Trophoblast cell (in vitro differentiated cells and primary cell): ENCODE measurements around the gene SUN3.

ENCODE experiments used
- DNase-seq, 2 donors: peaks; one replicate each; pipeline ENCODE4 v3.0.0-alpha.2; 2016
- H2AFZ ChIP-seq: 2 replicates; pipeline ENCODE4 v1.6.1; 2013; ENCODE audit warnings: low read length, moderate library complexity, mild to moderate bottlenecking; ENCODE audit not compliant: insufficient read depth, poor library complexity
- H2AK5ac ChIP-seq: 2 replicates; pipeline ENCODE4 v1.6.1; 2013; ENCODE audit warnings: mild to moderate bottlenecking, low read length
- H2BK120ac ChIP-seq: 2 replicates; pipeline ENCODE4 v1.6.1; 2013; ENCODE audit warnings: low read length, mild to moderate bottlenecking, moderate library complexity; ENCODE audit not compliant: insufficient read depth, poor library complexity
- H2BK12ac ChIP-seq: 2 replicates; pipeline ENCODE4 v1.6.1; 2013; ENCODE audit warnings: mild to moderate bottlenecking, low read length, moderate library complexity
- H2BK5ac ChIP-seq: 2 replicates; pipeline ENCODE4 v1.6.1; 2013; ENCODE audit warnings: low read length, low read depth, moderate library complexity, mild to moderate bottlenecking; ENCODE audit not compliant: poor library complexity
- H3K14ac ChIP-seq: 2 replicates; pipeline ENCODE4 v1.6.1; 2013; ENCODE audit warnings: mild to moderate bottlenecking, low read length
- H3K18ac ChIP-seq: 2 replicates; pipeline ENCODE4 v1.6.1; 2013; ENCODE audit warnings: mild to moderate bottlenecking, low read length
- H3K23ac ChIP-seq: 2 replicates; pipeline ENCODE4 v1.6.1; 2013; ENCODE audit warnings: low read length
- H3K27ac ChIP-seq: 2 replicates; pipeline ENCODE4 v1.5.1; 2013; ENCODE audit warnings: low read depth, mild to moderate bottlenecking, inconsistent platforms, low read length, moderate library complexity
- H3K27me3 ChIP-seq: 2 replicates; pipeline ENCODE4 v1.6.1; 2013; ENCODE audit warnings: inconsistent platforms, mild to moderate bottlenecking, low read length, moderate library complexity; ENCODE audit not compliant: insufficient read depth
- H3K36me3 ChIP-seq, 2 experiments: 1 replicate in 1 of 2; 2 replicates in 1 of 2; pipeline ENCODE4 v1.6.1; 2013; ENCODE audit warnings: low read length in 2 of 2, mild to moderate bottlenecking in 2 of 2, moderate library complexity in 1 of 2; ENCODE audit not compliant: insufficient read depth in 2 of 2, control insufficient read depth in 1 of 2
- H3K4ac ChIP-seq: 2 replicates; pipeline ENCODE4 v1.6.1; 2013; ENCODE audit warnings: low read depth, mild to moderate bottlenecking, low read length, moderate library complexity
- H3K4me1 ChIP-seq, 2 experiments: 1 replicate in 1 of 2; 2 replicates in 1 of 2; pipeline ENCODE4 v1.6.1; 2013; ENCODE audit warnings: low read length in 2 of 2, mild to moderate bottlenecking in 2 of 2, moderate library complexity in 1 of 2; ENCODE audit not compliant: insufficient read depth in 2 of 2, control insufficient read depth in 1 of 2
- H3K4me2 ChIP-seq: 2 replicates; pipeline ENCODE4 v1.6.1; 2013; ENCODE audit warnings: inconsistent platforms, mild to moderate bottlenecking, low read length, moderate library complexity
- H3K4me3 ChIP-seq: 2 replicates; pipeline ENCODE4 v1.5.1; 2013; ENCODE audit warnings: mild to moderate bottlenecking, low read depth, low read length, inconsistent platforms
- H3K79me1 ChIP-seq: one replicate; pipeline ENCODE4 v1.6.1; 2013; ENCODE audit warnings: low read length
- H3K79me2 ChIP-seq: 2 replicates; pipeline ENCODE4 v1.6.1; 2013; ENCODE audit warnings: low read length, mild to moderate bottlenecking; ENCODE audit not compliant: control insufficient read depth, insufficient read depth, poor library complexity
- H3K9ac ChIP-seq: 2 replicates; pipeline ENCODE4 v1.6.1; 2013; ENCODE audit warnings: mild to moderate bottlenecking, low read length
- H3K9me3 ChIP-seq: 2 replicates; pipeline ENCODE4 v1.6.1; 2013; ENCODE audit warnings: low read depth, mild to moderate bottlenecking, control low read depth, inconsistent platforms, low read length; ENCODE audit not compliant: insufficient read depth
- H4K12ac ChIP-seq: 2 replicates; pipeline ENCODE4 v1.6.1; 2013; ENCODE audit warnings: low read depth, mild to moderate bottlenecking, low read length, moderate library complexity
- H4K8ac ChIP-seq: 2 replicates; pipeline ENCODE4 v1.6.1; 2013; ENCODE audit warnings: low read depth, mild to moderate bottlenecking, low read length, moderate library complexity
- H4K91ac ChIP-seq: one replicate; pipeline ENCODE4 v1.6.1; 2013; ENCODE audit warnings: low read depth, mild to moderate bottlenecking, low read length, moderate library complexity
- WGBS: extraction: QIAGEN DNeasy Blood & Tissue Kit; methylation state at CpG from one replicate; pipeline ENCODE4 v1.1.7; 2013; ENCODE audit warnings: missing lambda C conversion rate; ENCODE audit not compliant: insufficient read length, insufficient coverage; ENCODE audit errors: extremely low coverage; 5-methylcytosine and 5-hydroxymethylcytosine counted together

Gene SUN3

GRCh38 chr7:47968847-47969774 lies 59.8 kb downstream of the SUN3 start:
- Histone ChIP-seq H3K4me2 (no peak overlapping the region), H3K18ac (no peak overlapping the region), H2BK120ac (no peak overlapping the region), H3K4me3 (no peak overlapping the region), H3K23ac (no peak overlapping the region), H3K27ac (no peak overlapping the region), H4K91ac (no peak overlapping the region), H3K4ac (no peak overlapping the region), H3K79me2 (no peaks in the 10 kb centered on the region), H3K27me3 (no peaks in the 10 kb centered on the region), H3K4me1 (peaks cover 0 to 2% of the 10 kb centered on the region in 2 experiments), H2AFZ (no peak overlapping the region), H4K12ac (no peak overlapping the region), H3K9me3 (no peaks in the 10 kb centered on the region), H3K9ac (no peak overlapping the region), H2BK5ac (no peak overlapping the region), H4K8ac (no peak overlapping the region), H3K36me3 (peaks cover 36 to 50% of the 10 kb centered on the region in 2 experiments), H2AK5ac (no peak overlapping the region), H2BK12ac (no peak overlapping the region), H3K14ac (no peak overlapping the region), H3K79me1 (no peaks in the 10 kb centered on the region)
- DNase-seq, result peak; percentile 48 to 79
- no CpG with 5 or more reads among the region's 5 CpGs for WGBS

DNA sequence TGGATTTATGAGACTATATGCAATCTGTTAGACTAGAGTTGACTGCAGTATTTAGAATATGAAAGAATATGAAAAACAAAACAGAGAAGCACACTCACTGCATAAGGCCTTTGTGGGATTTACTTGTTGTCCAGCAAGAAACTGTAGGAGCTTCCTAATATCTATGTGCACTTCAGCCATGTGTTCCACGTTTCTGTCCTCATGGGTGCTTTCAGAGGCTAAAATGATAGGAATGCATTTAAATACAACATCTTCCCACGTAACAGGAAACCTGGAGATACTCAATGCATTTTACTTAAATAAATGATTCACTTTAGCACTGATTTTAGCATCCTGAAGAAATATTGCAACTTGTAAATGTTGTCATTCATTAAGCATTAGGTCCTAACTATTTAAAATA lies 61.2 kb downstream of the SUN3 start:
- Histone ChIP-seq H2BK5ac (no peak overlapping the region), H3K4ac (no peak overlapping the region), H3K27me3 (no peaks in the 10 kb centered on the region), H3K4me3 (no peak overlapping the region), H3K14ac (no peak overlapping the region), H2AFZ (no peak overlapping the region), H3K18ac (no peak overlapping the region), H2AK5ac (no peak overlapping the region), H3K4me2 (no peak overlapping the region), H3K79me1 (no peaks in the 10 kb centered on the region), H4K8ac (no peak overlapping the region), H3K36me3 (peaks cover 36 to 49% of the 10 kb centered on the region in 2 experiments), H2BK120ac (no peak overlapping the region), H2BK12ac (no peak overlapping the region), H4K12ac (no peak overlapping the region), H4K91ac (no peak overlapping the region), H3K79me2 (no peaks in the 10 kb centered on the region), H3K27ac (no peak overlapping the region), H3K23ac (no peak overlapping the region), H3K9ac (no peak overlapping the region), H3K9me3 (no peaks in the 10 kb centered on the region), H3K4me1 (peaks cover 0 to 2% of the 10 kb centered on the region in 2 experiments)
- no CpG with 5 or more reads among the region's 2 CpGs for WGBS
- no peak for DNase-seq

DNA sequence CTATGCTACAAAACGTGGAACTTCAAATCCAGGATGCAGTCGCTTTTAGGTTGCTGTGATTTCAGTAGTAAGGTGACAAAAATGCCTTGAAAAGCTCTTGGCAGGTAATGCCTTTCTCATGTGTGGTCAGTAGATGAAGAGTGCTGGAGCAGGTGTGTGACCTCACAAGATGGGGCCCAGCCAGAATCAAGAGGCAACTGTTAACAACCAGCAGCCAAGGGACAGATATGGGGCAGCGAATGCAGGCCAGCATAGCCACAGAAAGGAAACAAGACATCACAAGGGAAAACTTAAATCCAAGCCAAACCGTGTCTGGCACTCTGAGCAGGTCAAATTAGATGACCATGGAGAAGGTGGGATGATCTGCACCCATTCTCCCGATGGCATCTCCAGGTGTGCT lies 61.8 kb downstream of the SUN3 start:
- H2BK12ac ChIP-seq, result no peak overlapping the region
- H2AK5ac ChIP-seq, result no peak overlapping the region
- peaks cover 39 to 53% of the 10 kb centered on the region in 2 experiments for H3K36me3 ChIP-seq
- H3K18ac ChIP-seq, result no peak overlapping the region
- no peak overlapping the region for H3K9ac ChIP-seq
- H4K91ac ChIP-seq, result no peak overlapping the region
- no CpG with 5 or more reads among the region's 5 CpGs for WGBS
- H3K79me2 ChIP-seq, result no peaks in the 10 kb centered on the region
- H2AFZ ChIP-seq, result no peak overlapping the region
- no peak overlapping the region for H4K12ac ChIP-seq
- H2BK5ac ChIP-seq, result no peak overlapping the region
- H3K14ac ChIP-seq, result no peak overlapping the region
- H3K4me1 ChIP-seq, result peaks cover 0 to 2% of the 10 kb centered on the region in 2 experiments
- no peak for DNase-seq
- H3K79me1 ChIP-seq, result no peaks in the 10 kb centered on the region
- H3K4ac ChIP-seq, result no peak overlapping the region
- no peak overlapping the region for H4K8ac ChIP-seq
- no peak overlapping the region for H3K27ac ChIP-seq
- H3K4me2 ChIP-seq, result no peak overlapping the region
- H3K23ac ChIP-seq, result no peak overlapping the region
- no peak overlapping the region for H2BK120ac ChIP-seq
- H3K4me3 ChIP-seq, result peak overlapping the region; percentile 6
- peaks cover 1% of the 10 kb centered on the region for H3K9me3 ChIP-seq
- no peaks in the 10 kb centered on the region for H3K27me3 ChIP-seq

DNA sequence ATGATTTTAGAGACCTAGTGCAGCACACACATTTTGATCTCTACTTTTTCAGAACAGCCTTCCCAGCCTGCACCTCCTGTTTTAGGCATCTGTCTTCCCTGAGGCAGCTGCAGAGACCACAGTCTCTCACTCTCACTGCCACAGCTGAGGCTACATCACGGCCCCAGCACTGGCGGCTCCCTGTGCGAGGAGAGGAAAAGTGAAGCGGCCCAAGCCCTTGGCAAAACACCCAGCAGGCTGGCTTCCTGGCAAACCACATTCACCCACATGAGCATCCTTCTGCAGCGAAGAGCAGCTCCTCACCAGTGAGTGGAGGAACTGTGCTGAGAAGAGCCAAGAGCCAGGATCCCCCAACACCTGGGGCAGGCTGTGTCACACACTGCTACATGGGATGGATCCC lies 63.5 kb downstream of the SUN3 start:
- Histone ChIP-seq H2AK5ac (no peak overlapping the region), H4K12ac (no peak overlapping the region), H3K4me3 (no peak overlapping the region), H4K91ac (no peak overlapping the region), H3K79me2 (no peaks in the 10 kb centered on the region), H3K27ac (no peak overlapping the region), H2AFZ (no peak overlapping the region), H2BK12ac (no peak overlapping the region), H3K36me3 (peaks cover 44 to 53% of the 10 kb centered on the region in 2 experiments), H4K8ac (no peak overlapping the region), H3K79me1 (no peaks in the 10 kb centered on the region), H3K4me2 (no peak overlapping the region), H3K9ac (no peak overlapping the region), H3K27me3 (no peaks in the 10 kb centered on the region), H3K18ac (no peak overlapping the region), H3K14ac (no peak overlapping the region), H3K4me1 (peaks cover 0 to 2% of the 10 kb centered on the region in 2 experiments), H2BK5ac (no peak overlapping the region), H3K4ac (no peak overlapping the region), H3K9me3 (peaks cover 1% of the 10 kb centered on the region), H2BK120ac (no peak overlapping the region), H3K23ac (no peak overlapping the region)
- WGBS, result no CpG with 5 or more reads among the region's 5 CpGs
- DNase-seq, result no peak
